IPS DF 4.7 (cell line): ENCODE measurements around the gene MRNIP.

Experiments used
- DNase-seq: peaks from one replicate; pipeline ENCODE4 v3.0.0-alpha.2; 2013; ENCODE audit warnings: low spot score; ENCODE audit errors: extremely low read depth

The MRNIP gene

GRCh38 chr5:179858586-179859427, at the start of gene MRNIP:
Gene MRNIP (minus strand): TSS chr5:179858817. CDS start chr5:179858796, 21 bp downstream.
- DNase-seq, result peak; percentile 51

DNA sequence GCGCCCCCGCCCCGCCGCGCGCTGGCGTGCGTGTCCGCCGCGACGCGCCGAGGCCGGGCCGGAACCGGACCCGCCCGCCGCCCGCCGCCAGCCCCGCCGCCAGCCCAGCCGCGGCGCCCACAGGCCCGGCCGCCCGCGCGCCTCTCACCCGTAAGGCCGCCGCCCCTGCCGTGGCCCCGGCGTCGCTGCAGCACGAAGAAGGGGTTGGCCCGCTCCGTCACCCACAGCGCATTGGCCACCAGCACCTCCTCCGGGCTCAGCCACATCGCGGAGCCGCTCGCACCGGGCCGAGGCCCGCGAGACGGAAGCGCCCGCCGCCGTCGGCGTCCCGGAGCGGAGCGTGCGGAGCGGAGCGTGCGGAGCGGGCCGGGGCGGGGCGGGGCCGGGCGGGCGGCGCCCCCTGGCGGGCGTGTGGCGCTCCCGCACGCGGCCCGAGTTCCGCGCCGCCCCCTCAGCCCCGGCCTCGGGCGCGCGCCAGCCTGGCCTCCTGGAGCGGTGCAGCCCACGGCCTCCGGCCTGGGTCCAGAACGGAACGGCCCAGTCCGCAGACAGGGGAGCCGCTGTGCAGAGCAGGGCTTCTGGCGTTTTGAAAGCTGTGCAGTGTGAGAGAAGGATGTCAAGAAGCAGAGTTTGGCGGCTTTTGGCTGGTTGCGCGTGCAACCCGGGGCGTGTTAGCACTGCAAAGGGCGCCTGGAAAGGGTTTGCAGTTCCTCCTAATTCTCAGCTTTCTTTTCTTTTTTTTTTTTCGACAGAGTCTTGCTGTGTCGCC, 49.1 kb upstream of the MRNIP start, which contains the start of gene TBC1D9B:
TSS of gene TBC1D9B (minus strand) at position 342 of the 769 bp plus-strand sequence. CDS start at position 266, 76 bp downstream.
- DNase-seq, result no peak

GRCh38 chr5:179906795-179907555, 48.4 kb upstream of the MRNIP start:
- no peak for DNase-seq

DNA sequence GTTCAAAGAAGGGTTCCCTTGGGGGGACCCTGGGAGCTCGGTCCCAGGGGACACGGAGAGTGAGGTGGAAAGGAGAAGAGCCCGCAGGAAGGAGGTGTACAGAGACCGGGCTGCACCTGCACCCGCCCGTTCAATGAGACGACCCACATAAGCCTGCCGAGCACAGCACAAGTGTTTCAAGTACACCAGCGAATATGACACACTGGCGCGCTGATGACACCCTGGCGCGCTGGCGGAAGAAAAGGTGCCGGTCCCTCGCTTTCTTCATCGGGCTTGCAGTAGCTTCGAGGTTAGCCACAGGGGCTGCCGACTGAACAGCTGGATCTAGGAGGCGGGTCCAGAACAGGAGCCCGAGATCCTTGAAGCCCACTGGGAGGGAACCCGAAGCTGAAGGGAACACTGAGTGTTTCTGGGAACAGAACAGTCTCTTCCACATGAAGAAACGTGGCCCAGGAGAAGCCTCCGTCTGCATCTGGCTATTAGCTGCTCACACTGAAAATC, 47.7 kb upstream of the MRNIP start:
- no peak for DNase-seq

- no peak for DNase-seq
These were observed 46.5 kb upstream of the MRNIP start for GRCh38 chr5:179905161-179905560.

DNA sequence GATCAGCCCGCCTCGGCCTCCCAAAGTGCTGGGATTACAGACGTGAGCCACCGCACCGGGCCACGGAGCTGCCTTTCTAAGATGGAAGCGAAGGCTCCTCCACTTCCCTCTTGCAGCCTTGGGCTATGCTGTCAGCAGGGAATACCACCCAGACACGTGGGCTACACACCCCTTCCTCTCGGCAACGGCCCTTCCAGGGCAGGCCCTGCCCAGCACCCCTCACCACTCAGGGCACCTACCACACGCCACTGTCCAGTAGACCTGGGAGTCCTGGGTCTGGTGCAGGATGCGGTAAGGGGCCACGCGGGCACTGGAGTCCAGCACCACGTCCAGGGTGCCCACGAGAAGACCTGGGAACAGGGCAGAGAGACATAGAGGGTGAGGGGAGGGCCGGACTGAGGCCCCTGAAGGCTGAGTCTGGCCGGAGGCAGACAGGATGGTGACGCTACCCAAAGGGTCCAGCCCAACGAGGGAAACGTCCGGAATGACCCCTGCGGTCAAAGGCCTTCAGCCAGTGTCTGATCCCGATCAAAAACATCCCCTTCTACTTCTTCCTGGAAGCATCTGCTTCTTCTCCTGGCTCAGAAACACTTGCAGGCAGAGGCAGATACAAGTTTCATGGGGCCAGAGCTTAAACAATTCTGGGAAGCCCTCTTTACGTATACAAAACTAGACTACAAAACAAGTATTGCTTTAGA, 46.0 kb upstream of the MRNIP start:
- no peak for DNase-seq

- no peak for DNase-seq
These were observed 44.1 kb upstream of the MRNIP start for GRCh38 chr5:179902763-179903158.

- DNase-seq, result no peak
These were observed 43.5 kb upstream of the MRNIP start for GRCh38 chr5:179901915-179902762.

- DNase-seq, result no peak
These were observed 42.8 kb upstream of the MRNIP start for GRCh38 chr5:179901462-179901861.

GRCh38 chr5:179900711-179901110, 42.1 kb upstream of the MRNIP start:
- DNase-seq, result no peak

DNA sequence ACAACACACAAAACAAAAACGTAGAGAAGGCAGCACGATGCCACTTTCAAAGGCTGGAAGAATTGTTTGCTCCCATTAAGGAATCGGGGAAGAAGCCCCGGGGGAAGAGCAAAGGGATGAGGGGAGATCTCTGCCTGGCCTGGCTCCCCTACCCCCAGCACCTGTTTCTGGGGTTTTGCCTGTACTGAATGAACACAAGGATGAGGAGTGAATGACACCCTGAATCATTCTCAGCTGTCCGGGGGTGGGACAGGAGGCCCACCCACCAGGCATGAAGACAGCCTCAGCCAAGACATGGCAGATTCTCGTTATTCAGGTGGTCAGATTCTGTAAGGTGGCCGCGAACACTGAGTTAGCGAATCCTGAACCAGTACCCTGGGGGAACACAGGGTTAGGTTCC, 41.6 kb upstream of the MRNIP start:
- DNase-seq, result no peak

DNA sequence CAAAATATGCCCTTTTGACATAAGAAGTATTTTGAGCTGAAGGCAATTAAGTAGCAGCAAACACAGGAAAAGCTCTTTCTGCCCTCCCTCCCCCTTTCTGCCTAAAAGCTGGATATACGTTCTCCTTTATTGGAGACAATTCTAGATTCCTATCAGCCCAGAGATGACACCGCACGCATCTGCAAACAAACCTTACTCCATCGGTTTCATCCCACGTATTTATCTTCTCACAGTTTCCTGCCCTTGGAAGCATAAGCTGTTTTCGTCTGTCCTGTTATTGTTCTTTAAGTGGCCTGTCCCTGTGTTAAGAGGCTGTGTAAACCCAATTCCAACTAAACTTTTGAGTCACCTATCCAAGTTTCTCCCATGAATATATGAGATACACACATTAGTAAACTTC, 37.2 kb upstream of the MRNIP start:
- DNase-seq, result no peak

- no peak for DNase-seq
These were observed 35.6 kb upstream of the MRNIP start for GRCh38 chr5:179893958-179894895.

DNA sequence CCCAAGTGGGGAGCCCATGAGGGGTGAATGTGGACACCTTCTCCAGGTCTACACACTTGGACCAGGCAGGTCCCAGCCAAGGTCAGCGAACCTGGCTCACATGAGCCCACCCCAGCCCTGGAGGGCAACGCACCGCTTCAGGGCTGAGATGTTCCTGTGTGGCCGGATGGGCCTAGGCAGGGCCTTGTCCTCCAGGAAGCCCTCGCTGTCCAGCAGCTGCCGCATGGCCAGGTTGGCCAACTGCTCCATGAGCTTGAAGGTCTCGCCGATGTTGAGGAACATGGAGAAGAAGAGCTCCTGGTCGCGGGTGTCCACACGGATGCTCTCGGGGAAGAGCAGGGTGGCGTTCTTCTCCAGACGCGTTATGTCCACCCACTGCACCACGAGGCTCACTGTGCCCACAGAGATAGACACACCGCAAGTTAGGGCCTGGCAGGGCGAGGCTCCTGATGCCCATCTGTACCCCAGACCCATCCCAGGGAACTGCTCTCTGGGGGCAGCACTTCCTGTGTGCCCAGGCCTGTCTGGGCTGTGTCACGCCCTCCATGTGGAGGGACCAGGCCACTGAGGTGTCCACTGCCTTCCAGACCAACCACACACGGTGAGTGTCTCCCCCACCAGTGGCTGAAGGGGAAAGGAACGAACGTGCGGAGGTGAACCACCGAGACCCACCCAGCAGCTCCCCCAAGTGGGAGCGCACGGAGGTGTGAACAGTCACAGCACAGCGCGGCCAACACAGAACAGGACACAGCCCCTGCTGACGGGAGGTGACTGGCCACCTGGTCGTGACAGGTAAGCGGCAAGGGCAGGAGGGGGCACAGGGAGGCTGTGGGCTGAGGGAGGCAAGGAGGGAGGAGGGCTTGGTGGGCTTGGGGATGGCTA, 34.7 kb upstream of the MRNIP start:
- DNase-seq, result no peak

- DNase-seq, result no peak
These were observed 33.6 kb upstream of the MRNIP start for GRCh38 chr5:179892255-179892654.

GRCh38 chr5:179890751-179891682, 32.4 kb upstream of the MRNIP start:
- no peak for DNase-seq

GRCh38 chr5:179889885-179890284, 31.3 kb upstream of the MRNIP start:
- DNase-seq, result no peak
